ENCODE data around the gene MRPS34.

GRCh38 chr16:1726661-1727502 lies 46.1 kb downstream of the MRPS34 start:
- TF ChIP-seq, protein P1, sequence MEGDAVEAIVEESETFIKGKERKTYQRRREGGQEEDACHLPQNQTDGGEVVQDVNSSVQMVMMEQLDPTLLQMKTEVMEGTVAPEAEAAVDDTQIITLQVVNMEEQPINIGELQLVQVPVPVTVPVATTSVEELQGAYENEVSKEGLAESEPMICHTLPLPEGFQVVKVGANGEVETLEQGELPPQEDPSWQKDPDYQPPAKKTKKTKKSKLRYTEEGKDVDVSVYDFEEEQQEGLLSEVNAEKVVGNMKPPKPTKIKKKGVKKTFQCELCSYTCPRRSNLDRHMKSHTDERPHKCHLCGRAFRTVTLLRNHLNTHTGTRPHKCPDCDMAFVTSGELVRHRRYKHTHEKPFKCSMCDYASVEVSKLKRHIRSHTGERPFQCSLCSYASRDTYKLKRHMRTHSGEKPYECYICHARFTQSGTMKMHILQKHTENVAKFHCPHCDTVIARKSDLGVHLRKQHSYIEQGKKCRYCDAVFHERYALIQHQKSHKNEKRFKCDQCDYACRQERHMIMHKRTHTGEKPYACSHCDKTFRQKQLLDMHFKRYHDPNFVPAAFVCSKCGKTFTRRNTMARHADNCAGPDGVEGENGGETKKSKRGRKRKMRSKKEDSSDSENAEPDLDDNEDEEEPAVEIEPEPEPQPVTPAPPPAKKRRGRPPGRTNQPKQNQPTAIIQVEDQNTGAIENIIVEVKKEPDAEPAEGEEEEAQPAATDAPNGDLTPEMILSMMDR (IDR thresholded peaks at IDR 0.05), result no peak
- TF ChIP-seq POLR2A (IDR thresholded peaks at IDR 0.05), result no peak
- TF ChIP-seq EP300 (IDR thresholded peaks at IDR 0.05), result no peak
- no peak for TF ChIP-seq POLR2AphosphoS5 (IDR thresholded peaks at IDR 0.05)

All from stomach (tissue), 4 donors.